GM19239 (cell line): ENCODE results near the gene RNF145.
A peak's percentile ranks its signal among the peaks of the same experiment; 100 is the strongest.
"Not testable (repeated sequence)": the region's sequence is repeated elsewhere in the genome, so short reads cannot be mapped to it uniquely, and the experiment has no call there.

Source experiments
- DNase-seq: peaks from one replicate; pipeline ENCODE4 v3.0.0; 2011; ENCODE audit warnings: low spot score; ENCODE audit not compliant: insufficient read length
- FAIRE-seq: peaks from 2 replicates; lab custom pipeline; 2011; peaks lifted over from hg19 to GRCh38; lab: Jason Lieb, UNC

The RNF145 gene

GRCh38 chr5:159209438-159210209 lies at the start of gene RNF145:
TSS of gene RNF145 (minus strand) at chr5:159209553. CDS start at chr5:159203617, 5,936 bp downstream.
- FAIRE-seq = peak; percentile 91

GRCh38 chr5:159258361-159258760 lies 49.0 kb upstream of the RNF145 start:
- DNase-seq = no peak
- FAIRE-seq = no peak

More at GRCh38 chr5:159209438-159210209, at the start of gene RNF145:
- peak; percentile 69 for DNase-seq

- no peak for DNase-seq
- no peak for FAIRE-seq
Measured at GRCh38 chr5:159257629-159258283, 48.4 kb upstream of the RNF145 start.

- DNase-seq (no peak), FAIRE-seq (no peak)
Measured at GRCh38 chr5:159257007-159257406, 47.7 kb upstream of the RNF145 start.

- DNase-seq (no peak), FAIRE-seq (no peak)
Measured at GRCh38 chr5:159252195-159252594, 42.8 kb upstream of the RNF145 start.

- FAIRE-seq (no peak), DNase-seq (no peak)
Measured at GRCh38 chr5:159249158-159249557, 39.8 kb upstream of the RNF145 start.

- FAIRE-seq = no peak
Measured at GRCh38 chr5:159244890-159245289, 35.5 kb upstream of the RNF145 start.

GRCh38 chr5:159244163-159244562 lies 34.8 kb upstream of the RNF145 start:
- DNase-seq (no peak), FAIRE-seq (no peak)

More at GRCh38 chr5:159244890-159245289, 35.5 kb upstream of the RNF145 start:
- DNase-seq = no peak

- DNase-seq (no peak), FAIRE-seq (no peak)
Measured at GRCh38 chr5:159243385-159243784, 34.0 kb upstream of the RNF145 start.

GRCh38 chr5:159242656-159243055 lies 33.3 kb upstream of the RNF145 start:
- no peak for DNase-seq
- FAIRE-seq = no peak

GRCh38 chr5:159241946-159242552 lies 32.7 kb upstream of the RNF145 start:
- no peak for FAIRE-seq
- DNase-seq = no peak

GRCh38 chr5:159240301-159240870 lies 31.0 kb upstream of the RNF145 start:
- DNase-seq = no peak
- FAIRE-seq = no peak

- not testable (repeated sequence) for FAIRE-seq, DNase-seq
Measured at GRCh38 chr5:159235871-159236520, 26.6 kb upstream of the RNF145 start.

GRCh38 chr5:159231167-159231566 lies 21.8 kb upstream of the RNF145 start:
- no peak for DNase-seq
- FAIRE-seq = no peak

- DNase-seq = no peak
- FAIRE-seq = no peak
Measured at GRCh38 chr5:159230657-159231056, 21.3 kb upstream of the RNF145 start.

GRCh38 chr5:159228097-159228496 lies 18.7 kb upstream of the RNF145 start:
- not testable (repeated sequence) for DNase-seq, FAIRE-seq

GRCh38 chr5:159227452-159227851 lies 18.1 kb upstream of the RNF145 start:
- no peak for DNase-seq
- no peak for FAIRE-seq

- no peak for FAIRE-seq
- no peak for DNase-seq
Measured at GRCh38 chr5:159226451-159226850, 17.1 kb upstream of the RNF145 start.

- FAIRE-seq (no peak), DNase-seq (no peak)
Measured at GRCh38 chr5:159224471-159224870, 15.1 kb upstream of the RNF145 start.

- DNase-seq (no peak), FAIRE-seq (no peak)
Measured at GRCh38 chr5:159223469-159223868, 14.1 kb upstream of the RNF145 start.
